ENCODE data around the gene PRKCZ.

The PRKCZ gene

GRCh38 chr1:2193514-2194281, 143.5 kb downstream of the PRKCZ start:
- no peak for TF ChIP-seq TAF1 (IDR thresholded peaks at IDR 0.05; ENCODE audit: low read depth, low read length)
- TF ChIP-seq SPI1 (IDR thresholded peaks at IDR 0.05; ENCODE audit: low read depth, low read length): no peak
- TF ChIP-seq POLR2A (IDR thresholded peaks at IDR 0.05; ENCODE audit: low read depth, low read length): no peak
- TF ChIP-seq POU2F2 (IDR thresholded peaks at IDR 0.05; ENCODE audit: low read depth, low read length): no peak
- TF ChIP-seq POLR2AphosphoS5 (IDR thresholded peaks at IDR 0.05; ENCODE audit: low read depth, low read length): no peak
- TF ChIP-seq PAX5 (IDR thresholded peaks at IDR 0.05; ENCODE audit: insufficient read depth, low read length, severe bottlenecking): no peak
- FAIRE-seq: no peak
- no peak for DNase-seq (ENCODE audit: insufficient read length, low spot score)

- TF ChIP-seq TAF1 (IDR thresholded peaks at IDR 0.05; ENCODE audit: low read depth, low read length) (peak; percentile 48; the same call in 1 of the 2 replicates), SPI1 (IDR thresholded peaks at IDR 0.05; ENCODE audit: low read depth, low read length) (0 out of 2 replicates have a peak, but pooled peaks have one; percentile 6), POLR2AphosphoS5 (IDR thresholded peaks at IDR 0.05; ENCODE audit: low read depth, low read length) (no peak)
- peak; percentile 68 for FAIRE-seq
- peak; percentile 85 for DNase-seq (ENCODE audit: insufficient read length, low spot score)
These were observed 144.2 kb downstream of the PRKCZ start, which contains the start of gene FAAP20 for GRCh38 chr1:2194319-2194897. Gene FAAP20, minus strand, starts transcription at chr1:2194772. Its CDS starts 23 bp downstream, at chr1:2194749.

GRCh38 chr1:2194898-2195673, 144.9 kb downstream of the PRKCZ start:
- FAIRE-seq: peak; percentile 97
- peak; percentile 94 for DNase-seq (ENCODE audit: insufficient read length, low spot score)
- TF ChIP-seq POU2F2 (IDR thresholded peaks at IDR 0.05; ENCODE audit: low read depth, low read length) (0 out of 2 replicates have a peak, but pooled peaks have one; percentile 25), TAF1 (IDR thresholded peaks at IDR 0.05; ENCODE audit: low read depth, low read length) (no peak)

GRCh38 chr1:2195785-2196184, 145.6 kb downstream of the PRKCZ start:
- no peak for FAIRE-seq
- no peak for DNase-seq (ENCODE audit: insufficient read length, low spot score)
- TF ChIP-seq TAF1 (IDR thresholded peaks at IDR 0.05; ENCODE audit: low read depth, low read length): no peak
- no peak for TF ChIP-seq SPI1 (IDR thresholded peaks at IDR 0.05; ENCODE audit: low read depth, low read length)
- no peak for TF ChIP-seq POU2F2 (IDR thresholded peaks at IDR 0.05; ENCODE audit: low read depth, low read length)
- TF ChIP-seq POLR2A (IDR thresholded peaks at IDR 0.05; ENCODE audit: low read depth, low read length): no peak
- no peak for TF ChIP-seq PAX5 (IDR thresholded peaks at IDR 0.05; ENCODE audit: insufficient read depth, low read length, severe bottlenecking)

- no peak for DNase-seq (ENCODE audit: insufficient read length, low spot score)
- TF ChIP-seq POLR2A (IDR thresholded peaks at IDR 0.05; ENCODE audit: low read depth, low read length) (no peak), POU2F2 (IDR thresholded peaks at IDR 0.05; ENCODE audit: low read depth, low read length) (no peak), POLR2AphosphoS5 (IDR thresholded peaks at IDR 0.05; ENCODE audit: low read depth, low read length) (no peak), PAX5 (IDR thresholded peaks at IDR 0.05; ENCODE audit: insufficient read depth, low read length, severe bottlenecking) (no peak), TAF1 (IDR thresholded peaks at IDR 0.05; ENCODE audit: low read depth, low read length) (no peak), SPI1 (IDR thresholded peaks at IDR 0.05; ENCODE audit: low read depth, low read length) (no peak)
- FAIRE-seq: no peak
These were observed 146.9 kb downstream of the PRKCZ start for GRCh38 chr1:2196901-2197638.

GRCh38 chr1:2197707-2198165, 147.5 kb downstream of the PRKCZ start:
- TF ChIP-seq TAF1 (IDR thresholded peaks at IDR 0.05; ENCODE audit: low read depth, low read length) (no peak), POLR2A (IDR thresholded peaks at IDR 0.05; ENCODE audit: low read depth, low read length) (no peak), PAX5 (IDR thresholded peaks at IDR 0.05; ENCODE audit: insufficient read depth, low read length, severe bottlenecking) (no peak), POU2F2 (IDR thresholded peaks at IDR 0.05; ENCODE audit: low read depth, low read length) (no peak), POLR2AphosphoS5 (IDR thresholded peaks at IDR 0.05; ENCODE audit: low read depth, low read length) (no peak), SPI1 (IDR thresholded peaks at IDR 0.05; ENCODE audit: low read depth, low read length) (no peak)
- DNase-seq (ENCODE audit: insufficient read length, low spot score): no peak
- FAIRE-seq: no peak

GRCh38 chr1:2198571-2198970, 148.4 kb downstream of the PRKCZ start:
- TF ChIP-seq POLR2A (IDR thresholded peaks at IDR 0.05; ENCODE audit: low read depth, low read length) (no peak), PAX5 (IDR thresholded peaks at IDR 0.05; ENCODE audit: insufficient read depth, low read length, severe bottlenecking) (no peak), POLR2AphosphoS5 (IDR thresholded peaks at IDR 0.05; ENCODE audit: low read depth, low read length) (no peak), SPI1 (IDR thresholded peaks at IDR 0.05; ENCODE audit: low read depth, low read length) (no peak)
- DNase-seq (ENCODE audit: insufficient read length, low spot score) (no peak), FAIRE-seq (no peak)

GRCh38 chr1:2199042-2199810, 149.0 kb downstream of the PRKCZ start:
- FAIRE-seq (peak; percentile 87), DNase-seq (ENCODE audit: insufficient read length, low spot score) (peak; percentile 86)
- TF ChIP-seq POLR2AphosphoS5 (IDR thresholded peaks at IDR 0.05; ENCODE audit: low read depth, low read length): no peak
